Measurements from ENCODE around the gene PITX1. TPM values are rescaled to one million over a fixed set of nuclear protein-coding genes. Genes with fewer than 3 reads are reported as not detected.
"Not testable (repeated sequence)": the region's sequence is repeated elsewhere in the genome, so short reads cannot be mapped to it uniquely, and the experiment has no call there.

The PITX1 gene
- total and polyA plus RNA-seq, 9 donors, result 0.11 to 3.1 (median 0.51) TPM; not detected in 1

DNA sequence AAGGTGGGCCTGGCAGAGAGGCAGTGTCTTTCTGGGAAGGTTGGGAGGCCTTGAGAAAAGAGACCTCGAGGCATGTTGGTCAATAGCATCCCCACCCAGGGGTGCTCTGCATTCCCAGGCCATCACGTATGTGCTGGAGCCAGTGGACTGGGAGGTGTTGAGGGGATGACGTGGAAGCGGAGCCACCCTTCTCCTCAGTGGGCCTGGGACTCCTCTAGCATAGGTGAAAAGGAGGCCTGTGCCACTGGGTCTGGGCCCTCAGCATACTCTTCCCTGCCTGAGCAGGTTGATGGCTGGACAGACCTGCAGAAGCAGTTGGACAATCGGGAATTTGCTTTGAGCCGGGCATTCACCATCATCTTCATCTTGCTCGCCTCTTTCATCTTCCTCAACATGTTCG is 25.5 kb downstream of the PITX1 start:
- WGBS, 3 donors, result 94 to 97% (median 95%) methylated on average over 8 of the region's 8 CpGs
- no peak overlapping the region for H3K27ac ChIP-seq
- no peaks in the 10 kb centered on the region for H3K4me1 ChIP-seq (ENCODE audit: insufficient read depth)
- no peaks in the 10 kb centered on the region for H3K27me3 ChIP-seq
- H3K36me3 ChIP-seq, result no peaks in the 10 kb centered on the region
- H3K9me3 ChIP-seq, result no peaks in the 10 kb centered on the region
- intact Hi-C loops (cut with DNase I), result no loop called here
- DNase-seq, result no peak
- no peak overlapping the region for H3K4me3 ChIP-seq
- TF ChIP-seq POLR2A (IDR thresholded peaks at IDR 0.05), result no peak

DNA sequence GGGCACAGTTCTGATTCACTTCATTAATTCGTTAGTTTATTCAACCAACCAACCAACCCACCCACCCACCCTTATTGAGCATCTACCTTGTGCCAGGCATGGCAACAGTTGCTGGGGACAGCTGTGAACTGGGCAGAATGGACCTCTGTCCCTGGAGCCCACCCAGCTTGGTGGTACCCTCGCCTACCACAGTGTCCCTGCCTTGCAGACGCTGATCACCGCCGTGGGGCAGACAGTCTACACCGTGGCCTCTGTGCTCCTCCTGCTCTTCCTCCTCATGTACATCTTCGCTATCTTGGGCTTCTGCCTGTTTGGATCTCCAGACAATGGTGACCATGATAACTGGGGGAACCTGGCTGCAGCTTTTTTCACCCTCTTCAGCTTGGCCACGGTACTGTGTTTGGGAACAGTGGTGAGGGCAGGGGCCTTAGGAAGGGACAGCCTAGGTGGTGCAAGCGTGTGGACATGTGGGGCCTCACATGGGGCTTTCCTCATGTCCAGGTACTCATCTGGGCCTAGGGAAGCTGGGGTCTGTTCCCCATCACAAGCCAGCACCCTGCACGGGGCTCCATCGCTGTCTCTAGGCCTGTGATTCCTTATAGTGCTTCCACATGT is 26.2 kb downstream of the PITX1 start:
- DNase-seq, result no peak
- TF ChIP-seq POLR2A (IDR thresholded peaks at IDR 0.05), result no peak
- TF ChIP-seq, protein P1, sequence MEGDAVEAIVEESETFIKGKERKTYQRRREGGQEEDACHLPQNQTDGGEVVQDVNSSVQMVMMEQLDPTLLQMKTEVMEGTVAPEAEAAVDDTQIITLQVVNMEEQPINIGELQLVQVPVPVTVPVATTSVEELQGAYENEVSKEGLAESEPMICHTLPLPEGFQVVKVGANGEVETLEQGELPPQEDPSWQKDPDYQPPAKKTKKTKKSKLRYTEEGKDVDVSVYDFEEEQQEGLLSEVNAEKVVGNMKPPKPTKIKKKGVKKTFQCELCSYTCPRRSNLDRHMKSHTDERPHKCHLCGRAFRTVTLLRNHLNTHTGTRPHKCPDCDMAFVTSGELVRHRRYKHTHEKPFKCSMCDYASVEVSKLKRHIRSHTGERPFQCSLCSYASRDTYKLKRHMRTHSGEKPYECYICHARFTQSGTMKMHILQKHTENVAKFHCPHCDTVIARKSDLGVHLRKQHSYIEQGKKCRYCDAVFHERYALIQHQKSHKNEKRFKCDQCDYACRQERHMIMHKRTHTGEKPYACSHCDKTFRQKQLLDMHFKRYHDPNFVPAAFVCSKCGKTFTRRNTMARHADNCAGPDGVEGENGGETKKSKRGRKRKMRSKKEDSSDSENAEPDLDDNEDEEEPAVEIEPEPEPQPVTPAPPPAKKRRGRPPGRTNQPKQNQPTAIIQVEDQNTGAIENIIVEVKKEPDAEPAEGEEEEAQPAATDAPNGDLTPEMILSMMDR (IDR thresholded peaks at IDR 0.05), result no peak
- no peak for TF ChIP-seq EP300 (IDR thresholded peaks at IDR 0.05)

DNA sequence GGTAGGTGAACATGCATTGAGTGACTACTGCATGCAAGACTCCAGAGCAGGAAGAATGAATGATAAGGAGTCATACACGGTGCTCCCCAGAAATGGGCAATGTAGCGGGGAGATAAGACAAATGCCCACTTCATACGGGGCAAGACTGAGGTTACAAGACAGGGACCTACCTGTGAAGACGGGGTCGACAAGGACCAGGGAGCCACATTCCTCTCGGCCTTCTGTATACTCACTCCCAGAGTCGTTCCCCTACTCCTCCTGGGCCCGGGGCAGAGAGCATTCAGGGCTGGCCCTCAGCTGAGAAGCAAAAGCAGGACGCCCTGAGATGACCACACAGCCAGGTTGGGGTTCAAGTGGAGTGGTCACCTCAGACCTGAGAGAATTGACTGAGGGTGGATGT is 26.7 kb downstream of the PITX1 start:
- Histone ChIP-seq H3K36me3 (no peaks in the 10 kb centered on the region), H3K27ac (no peak overlapping the region), H3K4me3 (no peak overlapping the region), H3K27me3 (no peaks in the 10 kb centered on the region), H3K9me3 (no peaks in the 10 kb centered on the region), H3K4me1 (ENCODE audit: insufficient read depth) (no peaks in the 10 kb centered on the region)
- intact Hi-C loops (cut with DNase I), result no loop called here
- TF ChIP-seq EP300 (IDR thresholded peaks at IDR 0.05), result no peak
- TF ChIP-seq, protein P1 (IDR thresholded peaks at IDR 0.05), result no peak
- TF ChIP-seq POLR2A (IDR thresholded peaks at IDR 0.05), result no peak
- DNase-seq, result no peak
- WGBS, 3 donors, result 91 to 94% (median 92%) methylated on average over 9 of the region's 9 CpGs

More for the DNA sequence above, 26.2 kb downstream of the PITX1 start:
- Histone ChIP-seq H3K27ac (no peak overlapping the region), H3K9me3 (no peaks in the 10 kb centered on the region), H3K4me3 (no peak overlapping the region), H3K36me3 (no peaks in the 10 kb centered on the region), H3K27me3 (no peaks in the 10 kb centered on the region), H3K4me1 (ENCODE audit: insufficient read depth) (no peaks in the 10 kb centered on the region)
- intact Hi-C loops (cut with DNase I), result no loop called here
- WGBS, 3 donors, result 82 to 92% (median 84%) methylated on average over 11 of the region's 11 CpGs

DNA sequence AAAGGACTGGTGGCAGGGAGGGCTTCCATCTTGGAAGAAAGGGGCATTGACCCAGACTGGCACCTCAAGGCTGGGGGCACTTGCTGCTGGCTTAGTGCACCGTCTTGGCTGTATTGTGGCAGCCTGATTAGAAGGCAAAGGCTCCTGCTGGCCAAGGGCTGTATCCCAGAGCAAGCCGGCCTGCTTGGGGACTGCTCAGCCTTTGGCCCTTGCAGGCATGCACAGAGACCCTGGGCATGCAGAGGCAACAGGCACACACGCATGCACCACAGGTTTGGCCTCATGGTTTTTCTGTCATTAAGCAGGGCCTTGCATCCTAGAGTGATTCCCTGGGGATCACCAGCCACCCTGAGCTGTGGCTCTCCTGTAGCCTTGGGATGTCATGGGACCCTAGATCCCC is 29.0 kb downstream of the PITX1 start:
- TF ChIP-seq, protein P1 (IDR thresholded peaks at IDR 0.05), result no peak
- no peak for TF ChIP-seq POLR2A (IDR thresholded peaks at IDR 0.05)
- TF ChIP-seq EP300 (IDR thresholded peaks at IDR 0.05), result no peak
- Histone ChIP-seq H3K4me3 (no peak overlapping the region), H3K27ac (no peak overlapping the region), H3K36me3 (no peaks in the 10 kb centered on the region), H3K4me1 (ENCODE audit: insufficient read depth) (no peaks in the 10 kb centered on the region), H3K9me3 (no peaks in the 10 kb centered on the region), H3K27me3 (no peaks in the 10 kb centered on the region)
- no peak for DNase-seq
- 89 to 96% (median 92%) methylated on average over 3 of the region's 3 CpGs for WGBS, 3 donors
- intact Hi-C loops (cut with DNase I), result no loop called here

DNA sequence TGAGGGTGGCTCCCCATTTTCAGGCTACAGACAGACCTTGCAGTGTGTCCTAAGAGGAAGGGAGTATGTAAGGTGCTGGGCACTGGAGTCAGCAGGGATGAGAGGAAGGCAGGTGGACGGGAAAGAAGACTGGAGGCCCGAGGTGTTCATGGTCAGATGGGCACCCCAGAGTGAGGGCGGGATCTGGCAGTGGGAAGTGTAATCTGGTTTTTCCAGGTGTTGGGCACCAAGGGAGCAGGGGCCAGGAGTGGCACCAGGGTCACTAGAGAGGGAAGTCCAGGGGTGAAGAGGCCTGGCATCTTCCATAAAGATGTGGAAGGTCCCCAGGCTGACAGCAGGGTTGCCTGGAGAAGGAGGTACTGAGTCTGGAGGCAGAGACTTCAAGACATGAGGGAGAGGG is 29.7 kb downstream of the PITX1 start:
- 85 to 95% (median 88%) methylated on average over 3 of the region's 3 CpGs for WGBS, 3 donors
- H3K4me1 ChIP-seq (ENCODE audit: insufficient read depth), result no peaks in the 10 kb centered on the region
- no peak for DNase-seq
- no peak for TF ChIP-seq EP300 (IDR thresholded peaks at IDR 0.05)
- TF ChIP-seq, protein P1 (IDR thresholded peaks at IDR 0.05), result no peak
- TF ChIP-seq POLR2A (IDR thresholded peaks at IDR 0.05), result no peak
- intact Hi-C loops (cut with DNase I), result no loop called here
- H3K4me3 ChIP-seq, result no peak overlapping the region
- no peak overlapping the region for H3K27ac ChIP-seq
- H3K9me3 ChIP-seq, result no peaks in the 10 kb centered on the region
- no peaks in the 10 kb centered on the region for H3K27me3 ChIP-seq
- H3K36me3 ChIP-seq, result no peaks in the 10 kb centered on the region

DNA sequence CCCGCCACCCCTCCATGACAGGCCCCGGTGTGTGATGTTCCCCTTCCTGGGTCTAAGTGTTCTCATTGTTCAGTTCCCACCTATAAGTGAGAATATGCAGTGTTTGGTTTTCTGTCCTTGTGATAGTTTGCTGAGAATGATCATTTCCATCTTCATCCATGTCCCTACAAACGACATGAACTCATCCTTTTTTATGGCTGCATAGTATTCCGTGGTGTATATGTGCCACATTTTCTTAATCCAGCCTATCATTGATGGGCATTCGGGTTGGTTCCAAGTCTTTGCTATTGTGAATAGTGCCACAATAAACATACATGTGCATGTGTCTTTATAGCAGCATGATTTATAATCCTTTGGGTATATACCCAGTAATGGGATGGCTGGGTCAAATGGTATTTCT is 36.0 kb downstream of the PITX1 start:
- WGBS, 3 donors, result 94 to 96% (median 95%) methylated on average over 5 of the region's 5 CpGs
- H3K4me3 ChIP-seq; H3K27ac ChIP-seq; H3K36me3 ChIP-seq; H3K9me3 ChIP-seq; H3K27me3 ChIP-seq; H3K4me1 ChIP-seq (ENCODE audit: insufficient read depth); DNase-seq; intact Hi-C loops (cut with DNase I): not testable (repeated sequence)

Measured in ovary (tissue), 9 donors.